GM19023 (cell line): ENCODE data around the gene PRPH.
A peak's percentile ranks its signal among the peaks of the same experiment; 100 is the strongest.
"Not testable (repeated sequence)": the region's sequence is repeated elsewhere in the genome, so short reads cannot be mapped to it uniquely, and the experiment has no call there.

Experiments used
- ATAC-seq: cut with Tn5 transposase; IDR thresholded peaks from one replicate; pipeline ENCODE4 v1.9.1; 2021; ENCODE audit warnings: mild to moderate bottlenecking, moderate library complexity; ENCODE audit not compliant: unreplicated experiment

PRPH gene

DNA sequence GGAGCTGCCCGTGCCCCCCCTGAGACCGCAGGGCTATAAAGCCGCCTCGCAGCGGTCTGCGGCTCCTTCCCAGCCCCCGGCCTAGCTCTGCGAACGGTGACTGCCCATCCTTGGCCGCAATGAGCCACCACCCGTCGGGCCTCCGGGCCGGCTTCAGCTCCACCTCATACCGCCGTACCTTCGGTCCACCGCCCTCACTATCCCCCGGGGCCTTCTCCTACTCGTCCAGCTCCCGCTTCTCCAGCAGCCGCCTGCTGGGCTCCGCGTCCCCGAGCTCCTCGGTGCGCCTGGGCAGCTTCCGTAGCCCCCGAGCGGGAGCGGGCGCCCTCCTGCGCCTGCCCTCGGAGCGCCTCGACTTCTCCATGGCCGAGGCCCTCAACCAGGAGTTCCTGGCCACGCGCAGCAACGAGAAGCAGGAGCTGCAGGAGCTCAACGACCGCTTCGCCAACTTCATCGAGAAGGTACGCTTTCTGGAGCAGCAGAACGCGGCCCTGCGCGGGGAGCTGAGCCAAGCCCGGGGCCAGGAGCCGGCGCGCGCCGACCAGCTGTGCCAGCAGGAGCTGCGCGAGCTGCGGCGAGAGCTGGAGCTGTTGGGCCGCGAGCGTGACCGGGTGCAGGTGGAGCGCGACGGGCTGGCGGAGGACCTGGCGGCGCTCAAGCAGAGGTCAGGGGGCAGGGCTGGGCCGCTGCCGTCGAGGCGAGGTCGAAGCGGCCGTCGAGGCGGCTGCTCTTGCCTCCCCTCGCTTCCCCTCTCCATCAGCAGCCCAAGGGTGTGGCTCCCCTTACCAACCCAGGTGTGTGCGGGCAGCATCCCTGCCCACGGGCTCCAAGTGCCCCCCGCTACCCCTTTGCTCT is at the start of gene PRPH:
Gene PRPH (plus strand): TSS at position 66 of the 855 bp plus-strand sequence. CDS start 54 bp downstream, at position 120.
- ATAC-seq, result no peak

DNA sequence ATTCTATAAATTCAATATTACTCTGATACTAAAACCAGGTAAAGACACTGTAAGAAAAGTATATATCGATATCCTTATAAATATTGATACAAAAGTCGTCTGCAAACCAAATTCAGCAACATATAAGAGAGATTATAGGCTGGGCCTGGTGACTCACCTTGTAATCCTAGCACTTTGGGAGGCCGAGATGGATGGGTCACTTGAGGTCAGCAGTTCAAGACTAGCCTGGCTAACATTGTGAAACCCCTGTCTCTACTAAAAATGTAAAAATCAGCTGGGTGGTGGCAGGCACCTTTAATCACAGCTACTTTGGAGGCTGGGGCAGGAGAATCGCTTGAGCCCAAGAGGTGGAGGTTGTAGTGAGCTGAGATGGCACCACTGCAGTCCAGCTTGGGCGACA is 43.6 kb upstream of the PRPH start:
- no peak for ATAC-seq

GRCh38 chr12:49253033-49253623 is 41.8 kb upstream of the PRPH start:
- ATAC-seq, result no peak

DNA sequence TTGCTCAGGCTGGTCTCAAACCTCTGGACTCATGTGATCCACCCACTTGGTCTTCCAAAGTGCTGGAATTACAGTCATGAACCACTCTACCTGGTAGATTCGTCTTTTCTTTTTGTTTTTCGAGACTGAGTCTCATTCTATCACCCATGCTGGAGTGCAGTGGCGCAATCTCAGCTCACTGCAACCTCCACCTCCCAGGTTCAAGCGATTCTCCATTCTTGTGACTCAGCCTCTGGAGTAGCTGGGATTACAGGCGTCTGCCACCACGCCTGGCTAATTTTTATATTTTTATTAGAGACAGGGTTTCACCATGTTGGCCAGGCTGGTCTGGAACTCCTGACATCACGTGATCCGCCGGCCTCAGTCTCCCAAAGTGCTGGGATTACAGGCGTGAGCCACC is 39.5 kb upstream of the PRPH start:
- ATAC-seq, result not testable (repeated sequence)

DNA sequence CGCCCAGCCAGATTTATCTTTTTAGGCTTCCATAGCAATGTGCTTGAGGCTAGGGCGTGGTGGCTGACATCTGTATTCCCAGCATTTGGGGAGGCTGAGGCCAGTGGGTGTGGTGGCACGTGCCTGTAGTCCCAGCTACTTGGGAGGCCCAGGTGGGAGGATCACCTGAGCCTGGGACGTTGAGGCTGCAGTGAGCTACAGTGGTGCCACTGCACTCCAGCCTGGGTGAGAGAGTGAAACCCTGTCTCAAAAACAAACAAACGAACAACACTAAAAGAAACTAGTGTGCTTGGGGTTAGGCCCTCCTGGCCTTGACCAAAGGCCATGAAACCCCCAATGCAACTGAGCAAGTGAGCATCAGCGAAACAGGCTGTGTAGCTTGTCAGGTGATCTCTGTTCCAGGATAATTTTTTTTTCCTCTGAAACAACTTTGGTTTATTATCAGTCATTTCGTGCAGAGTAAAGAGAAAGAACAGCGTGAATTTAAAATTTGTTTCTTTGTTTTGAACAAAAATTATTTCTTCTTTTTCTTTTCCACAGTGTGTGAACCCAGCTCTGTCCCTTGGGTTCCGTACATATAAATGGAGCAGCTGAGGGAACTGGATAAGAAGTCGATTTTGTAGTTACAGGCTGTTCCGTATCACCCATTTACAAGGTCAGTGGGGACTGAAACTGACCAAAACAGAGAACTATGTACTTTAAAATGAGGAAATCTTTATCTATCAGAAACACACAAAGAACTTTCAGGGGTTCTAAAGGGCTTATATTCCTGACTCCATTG is 38.9 kb upstream of the PRPH start:
- no peak for ATAC-seq

DNA sequence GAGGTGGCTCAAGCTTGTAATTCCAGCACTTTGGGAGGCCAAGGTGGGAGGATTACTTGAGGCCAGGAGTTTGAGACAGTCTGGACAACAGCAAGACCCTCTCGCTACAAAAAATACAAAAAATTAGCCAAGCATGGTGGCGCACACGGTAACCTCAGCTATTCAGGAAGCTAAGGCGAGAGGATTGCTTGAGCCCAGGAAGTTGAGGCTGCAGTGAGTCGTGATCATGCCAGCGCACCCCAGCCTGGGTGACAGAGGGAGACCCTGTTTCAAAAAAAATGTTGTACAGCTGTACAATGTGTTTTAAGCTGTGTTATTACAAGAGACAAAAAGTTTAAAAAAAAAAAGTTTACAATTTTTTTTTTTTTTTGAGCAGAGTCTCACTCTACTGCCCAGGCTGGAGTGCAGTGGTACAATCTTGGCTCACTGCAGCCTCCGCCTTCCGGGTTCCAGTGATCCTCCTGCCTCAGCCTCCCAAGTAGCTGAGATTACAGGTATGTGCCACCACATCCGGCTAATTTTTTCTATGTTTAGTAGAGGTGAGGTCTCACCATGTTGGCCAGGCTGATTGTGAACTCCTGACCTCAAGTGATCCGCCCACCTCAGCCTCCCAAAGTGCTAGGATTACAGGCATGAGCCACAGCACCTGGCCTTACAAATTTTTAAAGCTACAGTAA is 37.3 kb upstream of the PRPH start:
- not testable (repeated sequence) for ATAC-seq

- ATAC-seq, result no peak
These were observed 35.5 kb upstream of the PRPH start for GRCh38 chr12:49259452-49259851.

DNA sequence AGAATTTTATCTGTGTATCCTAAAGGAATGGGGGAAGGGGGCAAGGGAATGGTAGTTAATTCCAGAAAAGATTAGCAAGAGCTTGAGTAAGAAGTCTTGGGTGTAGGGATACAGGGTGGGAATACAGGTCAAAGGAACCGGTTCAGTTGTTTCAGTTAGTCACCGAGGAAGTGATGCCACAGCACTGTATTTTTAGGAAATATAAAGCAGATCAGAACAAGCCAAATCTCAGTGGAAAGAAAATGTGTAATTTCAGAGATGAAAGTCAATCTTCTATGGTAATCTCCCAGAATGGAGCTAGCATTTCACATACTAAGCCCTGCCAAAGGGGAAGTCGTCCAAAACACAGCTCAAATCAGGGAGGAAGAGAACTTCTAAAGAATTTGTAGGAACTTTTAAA is 34.8 kb upstream of the PRPH start:
- no peak for ATAC-seq

DNA sequence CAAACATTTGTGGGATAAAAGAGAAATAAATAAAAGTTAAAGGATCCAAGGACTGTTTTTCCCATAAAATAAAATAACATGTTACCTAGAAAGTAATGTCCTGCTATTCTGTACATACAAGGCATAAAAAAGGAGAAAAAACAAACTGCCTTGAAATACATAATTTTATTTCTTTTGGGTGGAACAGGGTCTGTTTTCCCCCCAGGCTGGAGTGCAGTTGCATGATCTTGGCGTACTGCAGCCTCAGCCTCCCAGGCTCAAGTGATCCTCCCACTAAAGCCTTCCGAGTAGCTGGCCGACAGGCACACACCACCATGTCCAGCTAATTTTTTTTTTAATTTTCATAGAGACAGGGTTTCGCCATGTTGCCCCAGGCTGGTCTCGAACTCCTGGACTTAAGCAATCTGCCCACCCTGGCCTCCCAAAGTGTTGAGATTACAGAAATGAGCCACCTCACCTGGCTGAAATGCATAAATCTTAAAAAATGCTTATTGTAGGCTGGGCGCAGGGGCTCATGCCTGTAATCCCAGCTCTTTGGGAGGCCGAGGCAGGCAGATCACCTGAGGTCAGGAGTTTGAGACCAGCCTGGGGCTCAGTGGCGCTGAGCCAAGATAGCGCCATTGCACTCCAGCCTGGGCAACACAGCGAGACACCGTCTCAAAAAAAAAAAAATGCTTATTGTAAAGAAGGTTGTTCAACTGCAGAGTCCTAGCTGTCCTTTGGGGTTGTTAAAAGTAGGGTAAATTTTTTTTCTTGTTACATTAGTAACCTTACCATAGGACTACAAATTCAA is 34.2 kb upstream of the PRPH start:
- ATAC-seq, result no peak

- ATAC-seq, result no peak
These were observed 33.2 kb upstream of the PRPH start for GRCh38 chr12:49261721-49262120.

DNA sequence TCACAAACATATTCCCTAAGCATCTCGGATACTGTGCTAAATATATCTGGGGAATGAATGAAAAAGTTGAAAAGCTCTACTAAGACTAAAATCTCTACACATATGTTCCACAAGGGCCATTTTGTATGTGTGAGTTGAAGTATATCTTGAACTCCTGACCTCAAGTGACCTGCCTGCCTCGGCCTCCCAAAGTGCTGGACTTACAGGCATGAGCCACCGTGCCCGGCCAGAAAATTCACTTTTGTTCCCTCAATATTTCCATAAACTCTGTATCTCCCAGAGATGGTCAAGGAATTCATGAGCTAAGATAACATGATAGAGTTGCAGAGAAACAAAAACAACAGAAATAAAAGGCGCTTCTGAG is 31.6 kb upstream of the PRPH start:
- ATAC-seq, result no peak

DNA sequence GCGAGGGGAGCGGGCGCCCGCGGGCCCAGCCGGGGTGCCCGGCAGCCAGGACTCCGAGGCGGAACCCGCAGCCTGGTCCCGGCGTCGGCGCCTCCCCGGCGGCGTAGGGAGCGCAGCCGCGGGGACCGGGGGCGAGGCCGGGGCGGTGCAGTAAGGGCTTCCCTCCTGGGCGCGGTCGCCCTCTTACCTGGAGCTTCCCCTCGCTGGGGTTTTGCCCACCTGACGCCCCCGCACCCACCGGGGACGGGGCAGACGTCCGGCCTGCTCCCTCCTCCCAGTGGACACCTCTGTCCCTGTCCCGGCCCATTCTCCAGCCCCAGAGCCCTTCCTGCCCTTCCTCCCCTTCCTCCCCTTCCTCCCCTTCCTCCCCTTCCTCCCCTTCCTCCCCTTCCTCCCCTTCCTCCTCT is 30.5 kb upstream of the PRPH start:
- ATAC-seq, result peak; percentile 21

GRCh38 chr12:49264873-49265792 is 29.8 kb upstream of the PRPH start, which contains the start of gene TUBA1C:
Gene TUBA1C (plus strand): TSS chr12:49265082. CDS start chr12:49265182, 100 bp downstream.
- ATAC-seq, result peak; percentile 84

DNA sequence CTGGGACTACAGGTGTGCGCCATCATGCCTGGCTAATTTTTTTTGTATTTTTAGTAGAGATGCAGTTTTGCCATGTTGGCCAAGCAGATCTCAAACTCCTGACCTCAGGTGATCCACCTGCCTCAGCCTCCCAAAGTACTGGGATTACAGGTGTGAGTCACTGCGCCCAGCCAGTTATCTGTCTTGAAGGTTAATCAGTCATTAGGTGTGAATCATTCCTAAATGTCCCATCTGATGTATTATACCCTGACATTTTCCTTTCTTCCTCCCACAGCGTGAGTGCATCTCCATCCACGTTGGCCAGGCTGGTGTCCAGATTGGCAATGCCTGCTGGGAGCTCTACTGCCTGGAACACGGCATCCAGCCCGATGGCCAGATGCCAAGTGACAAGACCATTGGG is 25.8 kb upstream of the PRPH start:
- not testable (repeated sequence) for ATAC-seq

- ATAC-seq, result no peak
These were observed 21.9 kb upstream of the PRPH start for GRCh38 chr12:49272790-49273725.

- ATAC-seq, result no peak
These were observed 21.1 kb upstream of the PRPH start for GRCh38 chr12:49273726-49274395.

- no peak for ATAC-seq
These were observed 20.4 kb upstream of the PRPH start for GRCh38 chr12:49274396-49275069.
